Measurements from ENCODE around the gene NEB. TPM values are rescaled to one million over a fixed set of nuclear protein-coding genes. Genes with fewer than 3 reads are reported as not detected.

Gene NEB
- total RNA-seq, 1 experiment from 2014 or later = 0.33 TPM

GRCh38 chr2:151478011-151478410, 256.3 kb downstream of the NEB start:
- CTCF ChIA-PET = interaction anchor here (0.6 to 2.3 kb wide), 2 partner anchors 40 to 548 kb away, joined by 3 to 9 read pairs; no protein-coding TSS in a partner anchor
- H3K4me3 Mint-ChIP-seq (ENCODE audit: unreplicated experiment) = no peak overlapping the region
- no TSS peak for BruUV-seq (replicated peaks)
- H3K4me1 Mint-ChIP-seq (ENCODE audit: insufficient read depth, unreplicated experiment) = no peaks in the 10 kb centered on the region
- TF ChIP-seq CTCF (IDR thresholded peaks at IDR 0.05; ENCODE audit: unreplicated experiment) = no peak
- peaks cover 64% of the 10 kb centered on the region for H3K36me3 Mint-ChIP-seq (ENCODE audit: insufficient read depth, unreplicated experiment)
- DNase-seq (ENCODE audit: unreplicated experiment) = no peak
- no peaks in the 10 kb centered on the region for H3K9me3 Mint-ChIP-seq (ENCODE audit: unreplicated experiment)
- no peaks in the 10 kb centered on the region for H3K27me3 Mint-ChIP-seq (ENCODE audit: insufficient read depth, unreplicated experiment)
- intact Hi-C loops (cut with micrococcal nuclease) = no loop called here
- no peak overlapping the region for H3K27ac Mint-ChIP-seq (ENCODE audit: low read depth, unreplicated experiment)
- POLR2A ChIA-PET = no interaction called here

GRCh38 chr2:151476287-151476686, 258.0 kb downstream of the NEB start:
- ChIA-PET CTCF (interaction anchor here (0.7 to 2.3 kb wide), 3 partner anchors 37 to 551 kb away, joined by 4 to 9 read pairs (median 5); no protein-coding TSS in a partner anchor), POLR2A (no interaction called here)
- Mint-ChIP-seq H3K27me3 (ENCODE audit: insufficient read depth, unreplicated experiment) (no peaks in the 10 kb centered on the region), H3K9me3 (ENCODE audit: unreplicated experiment) (no peaks in the 10 kb centered on the region), H3K36me3 (ENCODE audit: insufficient read depth, unreplicated experiment) (peaks cover 68% of the 10 kb centered on the region), H3K4me1 (ENCODE audit: insufficient read depth, unreplicated experiment) (no peaks in the 10 kb centered on the region), H3K27ac (ENCODE audit: low read depth, unreplicated experiment) (no peak overlapping the region), H3K4me3 (ENCODE audit: unreplicated experiment) (no peak overlapping the region)
- BruUV-seq (replicated peaks) = TSS peak; percentile 6
- no peak for DNase-seq (ENCODE audit: unreplicated experiment)
- no peak for TF ChIP-seq CTCF (IDR thresholded peaks at IDR 0.05; ENCODE audit: unreplicated experiment)
- intact Hi-C loops (cut with micrococcal nuclease) = no loop called here

GRCh38 chr2:151475071-151475470, 259.2 kb downstream of the NEB start:
- no peak for TF ChIP-seq CTCF (IDR thresholded peaks at IDR 0.05; ENCODE audit: unreplicated experiment)
- no peak for DNase-seq (ENCODE audit: unreplicated experiment)
- intact Hi-C loops (cut with micrococcal nuclease) = no loop called here
- Mint-ChIP-seq H3K27me3 (ENCODE audit: insufficient read depth, unreplicated experiment) (no peaks in the 10 kb centered on the region), H3K4me1 (ENCODE audit: insufficient read depth, unreplicated experiment) (no peaks in the 10 kb centered on the region), H3K4me3 (ENCODE audit: unreplicated experiment) (no peak overlapping the region), H3K27ac (ENCODE audit: low read depth, unreplicated experiment) (no peak overlapping the region), H3K36me3 (ENCODE audit: insufficient read depth, unreplicated experiment) (peaks cover 78% of the 10 kb centered on the region), H3K9me3 (ENCODE audit: unreplicated experiment) (no peaks in the 10 kb centered on the region)
- no TSS peak for BruUV-seq (replicated peaks)
- ChIA-PET POLR2A (no interaction called here), CTCF (interaction anchor here (0.6 to 0.8 kb wide), 2 partner anchors 543 to 551 kb away, joined by 3 to 6 read pairs; no protein-coding TSS in a partner anchor)

GRCh38 chr2:151472966-151473365, 261.3 kb downstream of the NEB start:
- no peaks in the 10 kb centered on the region for H3K9me3 Mint-ChIP-seq (ENCODE audit: unreplicated experiment)
- CTCF ChIA-PET = interaction anchor here (0.7 to 1.2 kb wide), 2 partner anchors 8 to 553 kb away, joined by 3 to 4 read pairs; no protein-coding TSS in a partner anchor
- H3K4me1 Mint-ChIP-seq (ENCODE audit: insufficient read depth, unreplicated experiment) = no peaks in the 10 kb centered on the region
- intact Hi-C loops (cut with micrococcal nuclease) = no loop called here
- H3K4me3 Mint-ChIP-seq (ENCODE audit: unreplicated experiment) = no peak overlapping the region
- DNase-seq (ENCODE audit: unreplicated experiment) = no peak
- peaks cover 83% of the 10 kb centered on the region for H3K36me3 Mint-ChIP-seq (ENCODE audit: insufficient read depth, unreplicated experiment)
- H3K27ac Mint-ChIP-seq (ENCODE audit: low read depth, unreplicated experiment) = no peak overlapping the region
- POLR2A ChIA-PET = no interaction called here
- BruUV-seq (replicated peaks) = no TSS peak
- H3K27me3 Mint-ChIP-seq (ENCODE audit: insufficient read depth, unreplicated experiment) = no peaks in the 10 kb centered on the region
- TF ChIP-seq CTCF (IDR thresholded peaks at IDR 0.05; ENCODE audit: unreplicated experiment) = no peak
